WERI-Rb-1 (cell line): ENCODE data around the gene TXNDC16.
"Not testable (repeated sequence)": the region's sequence is repeated elsewhere in the genome, so short reads cannot be mapped to it uniquely, and the experiment has no call there.

Experiments used
- DNase-seq: peaks from one replicate; pipeline ENCODE4 v3.0.0-alpha.2; 2020
- H3K27ac ChIP-seq: fragments of 250-450 bp; sonication (Bioruptor Pico); 2 replicates; pipeline ENCODE4 v1.5.1; 2020; ENCODE audit warnings: mild to moderate bottlenecking, moderate library complexity
- H3K27me3 ChIP-seq: fragments of 250-450 bp; sonication (Bioruptor Pico); 2 replicates; pipeline ENCODE4 v1.5.1; 2021; ENCODE audit warnings: mild to moderate bottlenecking, low read depth, moderate library complexity; ENCODE audit not compliant: insufficient read depth, severe bottlenecking
- H3K36me3 ChIP-seq: fragments of 250-450 bp; sonication (Bioruptor Pico); 2 replicates; pipeline ENCODE4 v1.5.1; 2020; ENCODE audit warnings: mild to moderate bottlenecking, moderate library complexity
- H3K4me3 ChIP-seq: 2 replicates; pipeline ENCODE4 v1.5.1; 2011; ENCODE audit warnings: low read depth, mild to moderate bottlenecking, control low read depth, low read length
- H3K9me3 ChIP-seq: fragments of 250-450 bp; sonication (Bioruptor Pico); 2 replicates; pipeline ENCODE4 v1.5.1; 2021; ENCODE audit warnings: mild to moderate bottlenecking, moderate library complexity; ENCODE audit not compliant: severe bottlenecking
- CTCF ChIP-seq: IDR thresholded peaks from 2 replicates; pipeline ENCODE4 v1.5.1; 2011; ENCODE audit warnings: low read depth, mild to moderate bottlenecking, control low read depth, inconsistent platforms, low read length

The TXNDC16 gene

GRCh38 chr14:52590318-52590717 lies 38.0 kb upstream of the TXNDC16 start:
- TF ChIP-seq CTCF = no peak

GRCh38 chr14:52589646-52590045 lies 37.3 kb upstream of the TXNDC16 start:
- H3K27ac ChIP-seq = no peak overlapping the region

More at GRCh38 chr14:52590318-52590717, 38.0 kb upstream of the TXNDC16 start:
- Histone ChIP-seq H3K27me3 (no peaks in the 10 kb centered on the region), H3K27ac (no peak overlapping the region), H3K9me3 (no peaks in the 10 kb centered on the region), H3K4me3 (no peak overlapping the region), H3K36me3 (no peaks in the 10 kb centered on the region)
- DNase-seq = no peak

GRCh38 chr14:52583544-52583943 lies 31.2 kb upstream of the TXNDC16 start:
- Histone ChIP-seq H3K4me3 (no peak overlapping the region), H3K9me3 (no peaks in the 10 kb centered on the region), H3K27ac (no peak overlapping the region), H3K27me3 (no peaks in the 10 kb centered on the region), H3K36me3 (no peaks in the 10 kb centered on the region)
- no peak for TF ChIP-seq CTCF
- no peak for DNase-seq

More at GRCh38 chr14:52589646-52590045, 37.3 kb upstream of the TXNDC16 start:
- no peak overlapping the region for H3K4me3 ChIP-seq
- H3K27me3 ChIP-seq = no peaks in the 10 kb centered on the region
- H3K9me3 ChIP-seq = no peaks in the 10 kb centered on the region
- no peaks in the 10 kb centered on the region for H3K36me3 ChIP-seq
- TF ChIP-seq CTCF = no peak
- DNase-seq = no peak

- no peak for TF ChIP-seq CTCF
- Histone ChIP-seq H3K36me3 (no peaks in the 10 kb centered on the region), H3K27me3 (no peaks in the 10 kb centered on the region), H3K27ac (no peak overlapping the region), H3K4me3 (no peak overlapping the region), H3K9me3 (peaks cover 19% of the 10 kb centered on the region)
- no peak for DNase-seq
Measured at GRCh38 chr14:52575858-52576257, 23.6 kb upstream of the TXNDC16 start.

- H3K9me3 ChIP-seq = peaks cover 26% of the 10 kb centered on the region
- not testable (repeated sequence) for H3K27me3 ChIP-seq, H3K4me3 ChIP-seq, H3K36me3 ChIP-seq, DNase-seq, H3K27ac ChIP-seq
Measured at GRCh38 chr14:52568454-52568853, 16.1 kb upstream of the TXNDC16 start.

GRCh38 chr14:52563120-52563519 lies 10.8 kb upstream of the TXNDC16 start:
- Histone ChIP-seq H3K27me3 (no peaks in the 10 kb centered on the region), H3K36me3 (no peaks in the 10 kb centered on the region), H3K4me3 (no peak overlapping the region), H3K27ac (no peak overlapping the region), H3K9me3 (peaks cover 4% of the 10 kb centered on the region)
- DNase-seq = no peak
- TF ChIP-seq CTCF = no peak
